RWPE1 (cell line): ENCODE data around the gene CUBN.

Experiments used
- CTCF ChIA-PET: fragments of 350-600 bp; sonication (Branson Sonifier 250); formaldehyde crosslinking; extraction: SDS; loops from one replicate; lab custom pipeline; 2021; lab: Yijun Ruan, JAX
- POLR2A ChIA-PET: fragments of 400-600 bp; formaldehyde crosslinking; extraction: SDS; loops from one replicate; lab custom pipeline; 2020; ENCODE audit warnings: antibody characterized with exemption; ENCODE audit not compliant: low non-redundant PET; lab: Yijun Ruan, JAX
- DNase-seq: peaks from one replicate; pipeline ENCODE4 v3.0.0; 2012; ENCODE audit warnings: low spot score
- H3K27ac ChIP-seq: fragments of 450-650 bp; 2 replicates; pipeline ENCODE4 v1.5.1; 2017
- CTCF ChIP-seq: fragments of 450-650 bp; conservative IDR thresholded peaks from 2 replicates; pipeline ENCODE4 v1.5.1; 2017; ENCODE audit warnings: low read depth, mild to moderate bottlenecking

CUBN gene

DNA sequence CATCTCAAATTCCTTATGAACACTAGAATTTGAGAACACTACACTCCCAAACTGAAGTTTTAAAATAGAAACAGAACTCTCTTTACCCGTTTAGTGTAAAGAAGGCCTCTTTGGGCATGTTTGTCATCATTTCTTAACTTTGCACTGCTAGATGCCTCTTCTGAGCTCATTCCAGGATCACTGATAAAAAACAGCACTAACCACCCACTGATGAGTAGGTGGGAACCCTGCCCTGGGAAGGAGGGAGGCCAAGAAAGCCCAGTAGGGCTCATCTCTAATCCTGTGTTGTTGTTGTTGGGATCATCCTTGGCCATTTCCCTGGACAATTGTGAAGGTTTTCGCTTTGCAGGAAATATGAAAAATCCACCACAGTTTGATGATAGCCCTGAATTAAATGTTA, 68.2 kb downstream of the CUBN start:
- no peak overlapping the region for H3K27ac ChIP-seq
- POLR2A ChIA-PET: no interaction called here
- no peak for DNase-seq
- CTCF ChIA-PET: no interaction called here
- TF ChIP-seq CTCF: no peak

- no peak for DNase-seq
- no peak for TF ChIP-seq CTCF
- ChIA-PET POLR2A (no interaction called here), CTCF (no interaction called here)
- no peak overlapping the region for H3K27ac ChIP-seq
Measured at GRCh38 chr10:17060289-17060688, 69.3 kb downstream of the CUBN start.

DNA sequence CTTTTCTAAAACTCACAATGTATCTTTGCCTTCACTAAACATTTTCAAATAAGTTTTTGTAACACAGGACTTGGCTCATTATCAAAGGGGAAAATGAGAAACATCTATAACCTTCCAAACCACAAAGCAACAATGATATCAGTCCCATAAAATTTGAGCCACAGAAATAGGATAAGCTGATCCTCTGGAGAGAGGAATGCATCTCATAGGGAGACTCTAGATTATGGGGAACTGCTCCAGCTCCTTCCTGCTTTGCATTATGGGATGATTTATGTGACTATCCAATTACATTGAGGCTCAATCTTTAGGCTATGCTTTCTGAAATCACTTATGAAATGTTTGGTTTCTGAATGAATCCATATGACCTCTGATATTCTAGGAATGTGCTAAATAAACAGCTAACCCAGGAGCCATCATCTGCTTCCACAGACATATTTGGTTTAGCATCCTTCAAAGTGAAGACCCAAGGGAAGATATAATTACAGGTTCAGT, 70.4 kb downstream of the CUBN start:
- TF ChIP-seq CTCF: no peak
- POLR2A ChIA-PET: no interaction called here
- H3K27ac ChIP-seq: no peak overlapping the region
- no peak for DNase-seq
- CTCF ChIA-PET: no interaction called here

DNA sequence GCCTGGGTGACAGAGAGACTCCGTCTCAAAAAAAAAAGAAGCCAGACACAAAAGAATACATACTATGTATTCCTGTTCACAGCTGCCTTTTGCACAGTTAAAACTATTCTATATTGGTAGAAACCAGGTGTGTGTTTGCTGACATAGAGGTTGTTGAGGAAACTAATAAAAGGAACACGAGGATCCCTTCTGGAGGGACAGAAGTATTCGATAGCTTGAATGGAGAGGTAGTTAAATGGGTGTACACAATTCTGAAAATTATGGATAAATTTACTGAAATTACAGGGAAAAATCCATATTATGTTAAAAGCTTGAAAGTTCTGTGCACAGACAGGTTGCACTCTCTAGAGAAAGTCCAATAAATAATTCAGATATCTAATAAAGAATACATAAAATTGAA, 71.5 kb downstream of the CUBN start:
- H3K27ac ChIP-seq: no peak overlapping the region
- no peak for TF ChIP-seq CTCF
- DNase-seq: no peak
- CTCF ChIA-PET: no interaction called here
- POLR2A ChIA-PET: no interaction called here

DNA sequence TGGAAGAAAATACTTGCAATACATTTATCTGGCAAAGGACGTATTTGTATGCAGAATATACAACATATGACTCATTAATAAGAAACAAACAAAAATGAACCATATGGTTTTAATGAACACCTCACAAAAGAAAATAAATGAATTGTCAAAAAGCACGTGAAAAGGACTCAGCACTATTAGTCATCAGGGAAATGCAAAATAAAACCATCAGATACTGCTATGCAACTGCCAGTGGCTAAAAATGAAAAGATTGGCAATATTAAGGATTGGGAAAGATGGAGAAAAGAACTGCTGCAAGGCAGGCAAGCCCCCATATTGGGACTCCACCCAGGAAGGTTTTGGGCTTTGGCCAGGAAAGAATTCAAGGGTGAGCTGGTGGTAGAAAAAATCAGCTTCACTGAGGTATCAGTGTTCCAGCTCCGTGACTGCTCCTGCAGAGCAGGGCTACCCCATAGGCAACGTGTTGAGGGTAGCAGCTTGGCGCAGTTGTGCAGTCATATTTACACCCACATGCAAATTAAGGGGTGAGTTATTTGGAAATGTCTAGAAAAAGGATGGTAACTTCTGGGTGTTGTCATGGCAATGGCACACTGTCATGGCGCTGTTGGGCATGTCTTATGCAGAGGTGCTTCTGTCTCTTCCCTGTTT, 72.7 kb downstream of the CUBN start:
- H3K27ac ChIP-seq: no peak overlapping the region
- DNase-seq: no peak

DNA sequence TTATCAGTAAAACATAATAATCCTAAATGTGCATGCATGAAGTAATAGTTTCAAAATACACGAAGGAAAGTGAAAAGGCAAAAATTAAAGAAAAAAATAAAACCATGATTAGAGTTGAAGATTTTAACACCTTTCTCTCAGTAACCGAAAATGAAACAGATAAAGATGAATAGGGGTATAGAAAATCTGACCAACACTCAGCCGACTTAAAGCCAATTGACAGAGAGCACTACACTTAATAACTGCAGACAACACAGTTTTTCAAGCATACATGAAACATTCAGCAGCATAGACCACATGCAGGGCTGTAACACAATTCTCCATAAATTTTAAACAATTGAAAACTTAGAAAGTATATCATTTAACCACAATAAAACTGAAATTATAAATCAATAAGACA, 76.1 kb downstream of the CUBN start:
- H3K27ac ChIP-seq: no peak overlapping the region
- CTCF ChIA-PET: interaction anchor here (0.7 kb wide), 1 partner anchor 23 kb away, joined by 9 read pairs; no protein-coding TSS in a partner anchor
- DNase-seq: no peak
- POLR2A ChIA-PET: no interaction called here
- no peak for TF ChIP-seq CTCF

More for the DNA sequence above, 72.7 kb downstream of the CUBN start:
- CTCF ChIA-PET: no interaction called here
- POLR2A ChIA-PET: no interaction called here
- no peak for TF ChIP-seq CTCF
